Activated CD4-positive, alpha-beta T cell treated with anti-CD3 and anti-CD28 coated beads, Interleukin-2, amount 10 ng/mL, durations not matched to agents 7 days and 5 days (primary cell): ENCODE results near the gene SHC4. TPM values are rescaled to one million over a fixed set of nuclear protein-coding genes. Genes with fewer than 3 reads are reported as not detected.
A peak's percentile ranks its signal among the peaks of the same experiment; 100 is the strongest.
"Not testable (repeated sequence)": the region's sequence is repeated elsewhere in the genome, so short reads cannot be mapped to it uniquely, and the experiment has no call there.

Experiments used
- CTCF ChIA-PET: fragments of 350-600 bp; sonication (Branson Sonifier 250); formaldehyde crosslinking; loops from one replicate; lab custom pipeline; 2021; ENCODE audit warnings: antibody characterized with exemption; lab: Charles Lee
- POLR2A ChIA-PET: fragments of 350-600 bp; sonication (Branson Sonifier 250); formaldehyde crosslinking; loops from one replicate; lab custom pipeline; 2021; ENCODE audit warnings: antibody characterized with exemption; lab: Charles Lee
- DNase-seq: peaks from one replicate; pipeline ENCODE4 v3.0.0-alpha.2; 2020
- H3K27ac Mint-ChIP-seq: one replicate; pipeline ENCODE4 v1.8.0; 2021; ENCODE audit warnings: mild to moderate bottlenecking, moderate library complexity, mixed read lengths
- H3K27me3 Mint-ChIP-seq: one replicate; pipeline ENCODE4 v1.8.0; 2021; ENCODE audit warnings: mixed read lengths
- H3K36me3 Mint-ChIP-seq: one replicate; pipeline ENCODE4 v1.8.0; 2021; ENCODE audit warnings: low read depth, mixed read lengths
- H3K4me1 Mint-ChIP-seq: one replicate; pipeline ENCODE4 v1.8.0; 2021; ENCODE audit warnings: mixed read lengths
- H3K4me3 Mint-ChIP-seq: one replicate; pipeline ENCODE4 v1.8.0; 2021; ENCODE audit warnings: mild to moderate bottlenecking, moderate library complexity, mixed read lengths
- H3K9me3 Mint-ChIP-seq: one replicate; pipeline ENCODE4 v1.8.0; 2021; ENCODE audit warnings: mixed read lengths
- total RNA-seq, 2 experiments: library from RNA; stranded (reverse); gene quantifications; one replicate each; pipeline ENCODE4 v1.2.3, GENCODE V29; 2021

Gene SHC4
- total RNA-seq, 2 experiments from 2014 or later: 0.30 to 0.46 TPM

- no peak overlapping the region for H3K27ac Mint-ChIP-seq
- H3K36me3 Mint-ChIP-seq: peaks cover 4% of the 10 kb centered on the region
- CTCF ChIA-PET: interaction anchor here (2.8 kb wide), 1 partner anchor 8 kb away, joined by 11 read pairs; no protein-coding TSS in a partner anchor
- POLR2A ChIA-PET: no interaction called here
- H3K4me1 Mint-ChIP-seq: no peaks in the 10 kb centered on the region
- H3K9me3 Mint-ChIP-seq: no peaks in the 10 kb centered on the region
- peaks cover 3% of the 10 kb centered on the region for H3K27me3 Mint-ChIP-seq
- no peak for DNase-seq
- no peak overlapping the region for H3K4me3 Mint-ChIP-seq
Measured at GRCh38 chr15:48984021-48984710, 20.4 kb upstream of the SHC4 start.

- Mint-ChIP-seq H3K27me3 (peaks cover 3% of the 10 kb centered on the region), H3K4me3 (no peak overlapping the region), H3K9me3 (no peaks in the 10 kb centered on the region), H3K4me1 (no peaks in the 10 kb centered on the region), H3K27ac (no peak overlapping the region), H3K36me3 (peaks cover 3% of the 10 kb centered on the region)
- no peak for DNase-seq
- ChIA-PET CTCF (no interaction called here), POLR2A (no interaction called here)
Measured at GRCh38 chr15:48983300-48983699, 19.6 kb upstream of the SHC4 start.

- no peak overlapping the region for H3K27ac Mint-ChIP-seq
- no peaks in the 10 kb centered on the region for H3K36me3 Mint-ChIP-seq
- no peak overlapping the region for H3K4me3 Mint-ChIP-seq
- no peaks in the 10 kb centered on the region for H3K4me1 Mint-ChIP-seq
- no peaks in the 10 kb centered on the region for H3K9me3 Mint-ChIP-seq
- ChIA-PET CTCF (interaction anchor here (0.5 to 0.9 kb wide), 2 partner anchors 120 to 636 kb away, joined by 3 to 4 read pairs; no protein-coding TSS in a partner anchor), POLR2A (no interaction called here)
- no peak for DNase-seq
- peaks cover 3% of the 10 kb centered on the region for H3K27me3 Mint-ChIP-seq
Measured at GRCh38 chr15:48981941-48982340, 18.2 kb upstream of the SHC4 start.

GRCh38 chr15:48978638-48979037 is 14.9 kb upstream of the SHC4 start:
- no peaks in the 10 kb centered on the region for H3K36me3 Mint-ChIP-seq
- CTCF ChIA-PET: interaction anchor here (1.1 kb wide), 1 partner anchor 13 kb away, joined by 3 read pairs; no protein-coding TSS in a partner anchor
- H3K9me3 Mint-ChIP-seq: no peaks in the 10 kb centered on the region
- no peak for DNase-seq
- H3K4me1 Mint-ChIP-seq: peaks cover 3% of the 10 kb centered on the region
- H3K4me3 Mint-ChIP-seq: no peak overlapping the region
- peak overlapping the region; percentile 38 for H3K27ac Mint-ChIP-seq
- POLR2A ChIA-PET: no interaction called here
- H3K27me3 Mint-ChIP-seq: peaks cover 5% of the 10 kb centered on the region

- ChIA-PET CTCF (interaction anchor here (0.7 to 4.2 kb wide), 19 partner anchors 9 to 179 kb away, joined by 3 to 88 read pairs (median 4); partner anchors contain the start of genes COPS2 and SHC4), POLR2A (interaction anchor here (0.6 to 1.3 kb wide), 4 partner anchors 9 to 118 kb away, joined by 3 to 4 read pairs (median 3); partner anchors contain the start of gene EID1)
- DNase-seq: no peak
- H3K27ac Mint-ChIP-seq: no peak overlapping the region
- H3K36me3 Mint-ChIP-seq: no peaks in the 10 kb centered on the region
- peaks cover 5% of the 10 kb centered on the region for H3K27me3 Mint-ChIP-seq
- H3K4me1 Mint-ChIP-seq: peaks cover 3% of the 10 kb centered on the region
- H3K9me3 Mint-ChIP-seq: no peaks in the 10 kb centered on the region
- peak overlapping the region; percentile 47 for H3K4me3 Mint-ChIP-seq
Measured at GRCh38 chr15:48976444-48977088, 12.8 kb upstream of the SHC4 start.

- Mint-ChIP-seq H3K27me3 (peaks cover 7% of the 10 kb centered on the region), H3K36me3 (no peaks in the 10 kb centered on the region), H3K4me3 (peak overlapping the region; percentile 47), H3K4me1 (peaks cover 3% of the 10 kb centered on the region), H3K9me3 (no peaks in the 10 kb centered on the region), H3K27ac (no peak overlapping the region)
- CTCF ChIA-PET: interaction anchor here (0.6 to 4.2 kb wide), 35 partner anchors 10 to 180 kb away, joined by 3 to 88 read pairs (median 4); partner anchors contain the start of genes COPS2 and SHC4
- DNase-seq: peak; percentile 72
- POLR2A ChIA-PET: interaction anchor here (0.6 to 1.3 kb wide), 7 partner anchors 8 to 165 kb away, joined by 3 to 5 read pairs (median 3); partner anchors contain the start of genes CEP152 and EID1
Measured at GRCh38 chr15:48975472-48976419, 12.0 kb upstream of the SHC4 start.

- H3K9me3 Mint-ChIP-seq: no peaks in the 10 kb centered on the region
- DNase-seq: no peak
- H3K36me3 Mint-ChIP-seq: no peaks in the 10 kb centered on the region
- POLR2A ChIA-PET: interaction anchor here (1.3 kb wide), 1 partner anchor 113 kb away, joined by 3 read pairs; no protein-coding TSS in a partner anchor
- CTCF ChIA-PET: interaction anchor here (0.7 to 4.2 kb wide), 14 partner anchors 11 to 531 kb away, joined by 3 to 88 read pairs (median 5); partner anchors contain the start of gene SHC4
- H3K4me1 Mint-ChIP-seq: peaks cover 3% of the 10 kb centered on the region
- H3K27me3 Mint-ChIP-seq: peaks cover 13% of the 10 kb centered on the region
- no peak overlapping the region for H3K4me3 Mint-ChIP-seq
- H3K27ac Mint-ChIP-seq: no peak overlapping the region
Measured at GRCh38 chr15:48974882-48975281, 11.2 kb upstream of the SHC4 start.

GRCh38 chr15:48972750-48973503 is 9.2 kb upstream of the SHC4 start:
- peaks cover 3% of the 10 kb centered on the region for H3K4me1 Mint-ChIP-seq
- ChIA-PET POLR2A (no interaction called here), CTCF (interaction anchor here (1.6 to 2.4 kb wide), 3 partner anchors 9 to 25 kb away, joined by 6 to 8 read pairs (median 6); partner anchors contain the start of gene SHC4)
- no peak for DNase-seq
- H3K4me3 Mint-ChIP-seq: no peak overlapping the region
- no peaks in the 10 kb centered on the region for H3K36me3 Mint-ChIP-seq
- H3K27me3 Mint-ChIP-seq: peaks cover 11% of the 10 kb centered on the region
- no peaks in the 10 kb centered on the region for H3K9me3 Mint-ChIP-seq
- no peak overlapping the region for H3K27ac Mint-ChIP-seq

- CTCF ChIA-PET, H3K9me3 Mint-ChIP-seq, DNase-seq, H3K4me3 Mint-ChIP-seq, H3K27me3 Mint-ChIP-seq, H3K36me3 Mint-ChIP-seq, POLR2A ChIA-PET, H3K27ac Mint-ChIP-seq: not testable (repeated sequence)
- peaks cover 17% of the 10 kb centered on the region for H3K4me1 Mint-ChIP-seq
Measured at GRCh38 chr15:48970926-48971325, 7.2 kb upstream of the SHC4 start.

- H3K36me3 Mint-ChIP-seq: peaks cover 2% of the 10 kb centered on the region
- ChIA-PET POLR2A (interaction anchor here (0.5 kb wide), 1 partner anchor 176 kb away, joined by 3 read pairs; no protein-coding TSS in a partner anchor), CTCF (interaction anchor here (0.6 to 7.9 kb wide), 3 partner anchors 8 to 609 kb away, joined by 3 to 88 read pairs (median 3); no protein-coding TSS in a partner anchor)
- H3K4me1 Mint-ChIP-seq: peaks cover 42% of the 10 kb centered on the region
- no peak overlapping the region for H3K27ac Mint-ChIP-seq
- DNase-seq: no peak
- no peaks in the 10 kb centered on the region for H3K9me3 Mint-ChIP-seq
- H3K4me3 Mint-ChIP-seq: no peak overlapping the region
- peaks cover 23% of the 10 kb centered on the region for H3K27me3 Mint-ChIP-seq
Measured at GRCh38 chr15:48968066-48968465, 4.3 kb upstream of the SHC4 start.

- H3K4me3 Mint-ChIP-seq: no peak overlapping the region
- H3K27me3 Mint-ChIP-seq: peaks cover 29% of the 10 kb centered on the region
- H3K9me3 Mint-ChIP-seq: no peaks in the 10 kb centered on the region
- H3K4me1 Mint-ChIP-seq: peaks cover 45% of the 10 kb centered on the region
- DNase-seq: no peak
- ChIA-PET POLR2A (interaction anchor here (0.5 to 1.2 kb wide), 2 partner anchors 9 to 176 kb away, joined by 3 read pairs; no protein-coding TSS in a partner anchor), CTCF (interaction anchor here (0.6 to 7.9 kb wide), 7 partner anchors 9 to 1224 kb away, joined by 3 to 88 read pairs (median 3); partner anchors contain the start of gene EID1)
- H3K27ac Mint-ChIP-seq: peak overlapping the region; percentile 79
- H3K36me3 Mint-ChIP-seq: peaks cover 2% of the 10 kb centered on the region
Measured at GRCh38 chr15:48967336-48967735, 3.6 kb upstream of the SHC4 start.
